Measurements from ENCODE around the gene HK2.

DNA sequence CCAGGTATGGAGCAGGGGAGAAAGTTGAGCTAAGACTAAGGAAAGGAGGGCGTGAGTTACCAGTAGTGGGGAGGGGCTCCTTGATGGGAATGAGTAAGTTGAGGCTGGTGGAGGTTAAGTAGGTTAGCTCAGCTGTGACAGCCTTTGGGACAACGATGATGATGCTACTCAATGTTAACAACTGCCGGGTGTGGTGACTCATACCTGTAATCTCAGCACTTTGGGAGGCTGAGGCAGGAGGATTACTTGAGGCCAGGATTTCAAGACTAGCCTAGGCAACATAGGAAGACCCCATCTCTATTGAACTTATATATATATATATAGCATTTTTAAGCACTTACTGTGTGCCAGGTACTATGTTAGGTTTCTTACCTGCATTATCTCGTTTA lies 48.4 kb downstream of the HK2 start:
- TF ChIP-seq CTCF (IDR thresholded peaks at IDR 0.05) (no peak), POLR2A (IDR thresholded peaks at IDR 0.05) (no peak), POLR2AphosphoS5 (IDR thresholded peaks at IDR 0.05) (no peak)
